Lung microvascular endothelial cell (primary cell): ENCODE data around the gene NPAS3. TPM values are rescaled to one million over a fixed set of nuclear protein-coding genes. Genes with fewer than 3 reads are reported as not detected.
A peak's percentile ranks its signal among the peaks of the same experiment; 100 is the strongest.

Experiments
- DNase-seq, 2 donors: peaks; one replicate each; pipeline versions ENCODE4 v3.0.0 to v3.0.0-alpha.2; 2010; ENCODE audit warnings: low read depth in 2 of 2
- total RNA-seq: library from RNA; depleted of rRNA; stranded (reverse); fragments of >200 nt; gene quantifications from 2 replicates; pipeline ENCODE4 v1.2.1, GENCODE V29; 2014

NPAS3 gene
- total RNA-seq, 1 donor from 2014 or later, result 0.20 TPM

GRCh38 chr14:33569821-33570687, 631.4 kb downstream of the NPAS3 start:
- peak in 1 of 2 donors; percentile 39 for DNase-seq

- DNase-seq, result peak in 1 of 2 donors; percentile 62
These were observed 632.1 kb downstream of the NPAS3 start for GRCh38 chr14:33570694-33571310.

- DNase-seq, result no peak
These were observed 634.7 kb downstream of the NPAS3 start for GRCh38 chr14:33573301-33573880.

- no peak for DNase-seq
These were observed 637.3 kb downstream of the NPAS3 start for GRCh38 chr14:33576014-33576413.

GRCh38 chr14:33578461-33579216, 640.0 kb downstream of the NPAS3 start:
- no peak for DNase-seq

- no peak for DNase-seq
These were observed 641.6 kb downstream of the NPAS3 start for GRCh38 chr14:33580231-33580749.

GRCh38 chr14:33580841-33581240, 642.2 kb downstream of the NPAS3 start:
- DNase-seq, result no peak

GRCh38 chr14:33584697-33585096, 646.0 kb downstream of the NPAS3 start:
- DNase-seq, result no peak

- no peak for DNase-seq
These were observed 648.1 kb downstream of the NPAS3 start for GRCh38 chr14:33586806-33587205.

- no peak for DNase-seq
These were observed 649.1 kb downstream of the NPAS3 start for GRCh38 chr14:33587791-33588190.

- DNase-seq, result no peak
These were observed 650.1 kb downstream of the NPAS3 start for GRCh38 chr14:33588771-33589170.

GRCh38 chr14:33589334-33589733, 650.7 kb downstream of the NPAS3 start:
- peak in 1 of 2 donors; percentile 6 for DNase-seq

GRCh38 chr14:33590891-33591630, 652.4 kb downstream of the NPAS3 start:
- DNase-seq, result peak in 1 of 2 donors; percentile 17

- DNase-seq, result no peak
These were observed 653.6 kb downstream of the NPAS3 start for GRCh38 chr14:33592297-33592696.

GRCh38 chr14:33596211-33597080, 657.8 kb downstream of the NPAS3 start:
- DNase-seq, result peak in 1 of 2 donors; percentile 85

GRCh38 chr14:33598582-33598981, 659.9 kb downstream of the NPAS3 start:
- no peak for DNase-seq

GRCh38 chr14:33602396-33602795, 663.7 kb downstream of the NPAS3 start:
- DNase-seq, result no peak

- no peak for DNase-seq
These were observed 667.9 kb downstream of the NPAS3 start for GRCh38 chr14:33606591-33606990.

- no peak for DNase-seq
These were observed 670.9 kb downstream of the NPAS3 start for GRCh38 chr14:33609582-33609981.

- DNase-seq, result no peak
These were observed 671.4 kb downstream of the NPAS3 start for GRCh38 chr14:33610121-33610520.
